Left lung (tissue), 10 donors: ENCODE measurements around the gene TRIM3. TPM values are rescaled to one million over a fixed set of nuclear protein-coding genes. Genes with fewer than 3 reads are reported as not detected.

ENCODE experiments used
- ATAC-seq: fragments of 200-7000 bp; cut with Tn5 transposase; one replicate; pipeline ENCODE4 v1.9.1; 2020; ENCODE audit warnings: moderate library complexity
- DNase-seq, 4 donors: peaks; one replicate each; pipeline ENCODE4 v3.0.0-alpha.2; 2013 to 2020
- H3K27ac ChIP-seq, 2 donors: fragments of 200-600 bp; sonication (generic) in 1 of 2; one replicate each; pipeline versions ENCODE4 v1.5.0 to v1.8.0; 2020 to 2021
- H3K27me3 ChIP-seq, 2 donors: fragments of 200-600 bp; sonication (generic) in 1 of 2; one replicate each; pipeline versions ENCODE4 v1.5.0 to v1.8.0; 2020 to 2021
- H3K36me3 ChIP-seq, 2 donors: fragments of 200-600 bp; sonication (generic) in 1 of 2; one replicate each; pipeline versions ENCODE4 v1.5.0 to v1.8.0; 2020 to 2021
- H3K4me1 ChIP-seq, 2 donors: fragments of 200-600 bp; one replicate each; pipeline ENCODE4 v1.8.0; 2021
- H3K4me3 ChIP-seq, 2 donors: fragments of 200-600 bp; sonication (generic) in 1 of 2; one replicate each; pipeline versions ENCODE4 v1.5.0 to v1.8.0; 2020 to 2021; ENCODE audit warnings: mild to moderate bottlenecking in 1 of 2
- H3K9me3 ChIP-seq, 2 donors: fragments of 200-600 bp; sonication (generic) in 1 of 2; one replicate each; pipeline versions ENCODE4 v1.5.0 to v1.8.0; 2020 to 2021
- intact Hi-C, 2 donors: fragments of 100-400 bp; cut with DNase I; formaldehyde crosslinking; loops; one replicate each; pipeline versions ENCODE4 v1.11.2 to v1.14.2; 2022
- polyA plus RNA-seq, 6 donors: library from polyadenylated mRNA; unstranded; fragments of 120-200 nt; gene quantifications; one replicate each; pipeline ENCODE4 v1.2.1, GENCODE V29; 2013; ENCODE audit not compliant: insufficient read length in 6 of 6
- total RNA-seq, 2 donors: library from RNA; stranded (reverse); fragmentation: NEBNext Ultra II Directional; extraction: Animal tissue kit (Norgen Biotek cat#: 25700); gene quantifications; one replicate each; pipeline ENCODE4 v1.2.1, GENCODE V29; 2021
- TF ChIP-seq, protein P1 (sequence below), 2 donors: fragments of 200-600 bp; sonication (generic) in 1 of 2; IDR thresholded peaks; one replicate each; pipeline versions ENCODE4 v1.5.0 to v1.8.0; 2021; ENCODE audit warnings: antibody characterized with exemption in 2 of 2
- donor health status: DM: no; HTN: yes; CAD: no.
- donor health status: DM: no; HTN: no; CAD: no.

The TRIM3 gene
- total and polyA plus RNA-seq, 8 donors: 20.6 to 35.5 (median 24.5) TPM

DNA sequence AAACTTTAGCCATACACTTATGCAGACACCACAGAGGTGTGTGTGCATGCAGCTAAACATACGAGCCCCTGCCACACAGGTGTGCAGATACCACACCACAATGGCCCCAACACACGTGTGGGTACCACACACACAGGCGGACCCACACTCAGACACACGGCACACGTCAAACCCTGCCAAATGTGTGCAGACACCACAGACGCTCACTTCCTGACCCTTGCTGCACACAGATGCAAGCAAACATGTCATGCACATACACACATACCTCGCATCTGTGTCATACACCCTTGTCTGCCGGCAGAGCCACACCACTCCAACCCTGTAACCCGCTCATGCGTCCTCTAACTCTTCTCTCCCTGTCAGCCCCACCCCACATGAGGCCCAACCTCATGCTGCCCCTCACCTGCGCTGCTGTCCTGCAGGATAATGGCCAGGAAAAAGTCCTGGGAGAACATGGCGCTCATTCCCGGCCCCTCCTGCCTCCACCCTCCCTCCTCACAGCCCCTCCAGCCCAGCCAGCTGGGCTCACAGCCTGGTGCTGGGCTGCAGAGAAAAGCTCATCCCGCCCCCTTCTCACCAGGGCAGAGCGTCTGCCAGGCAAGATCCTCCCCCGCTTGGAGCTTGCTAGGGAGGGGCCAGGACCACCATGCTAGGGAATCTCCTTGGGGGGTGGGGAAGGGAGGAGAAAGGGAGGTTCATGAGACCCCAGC, 69.2 kb downstream of the TRIM3 start:
- TF ChIP-seq, protein P1, sequence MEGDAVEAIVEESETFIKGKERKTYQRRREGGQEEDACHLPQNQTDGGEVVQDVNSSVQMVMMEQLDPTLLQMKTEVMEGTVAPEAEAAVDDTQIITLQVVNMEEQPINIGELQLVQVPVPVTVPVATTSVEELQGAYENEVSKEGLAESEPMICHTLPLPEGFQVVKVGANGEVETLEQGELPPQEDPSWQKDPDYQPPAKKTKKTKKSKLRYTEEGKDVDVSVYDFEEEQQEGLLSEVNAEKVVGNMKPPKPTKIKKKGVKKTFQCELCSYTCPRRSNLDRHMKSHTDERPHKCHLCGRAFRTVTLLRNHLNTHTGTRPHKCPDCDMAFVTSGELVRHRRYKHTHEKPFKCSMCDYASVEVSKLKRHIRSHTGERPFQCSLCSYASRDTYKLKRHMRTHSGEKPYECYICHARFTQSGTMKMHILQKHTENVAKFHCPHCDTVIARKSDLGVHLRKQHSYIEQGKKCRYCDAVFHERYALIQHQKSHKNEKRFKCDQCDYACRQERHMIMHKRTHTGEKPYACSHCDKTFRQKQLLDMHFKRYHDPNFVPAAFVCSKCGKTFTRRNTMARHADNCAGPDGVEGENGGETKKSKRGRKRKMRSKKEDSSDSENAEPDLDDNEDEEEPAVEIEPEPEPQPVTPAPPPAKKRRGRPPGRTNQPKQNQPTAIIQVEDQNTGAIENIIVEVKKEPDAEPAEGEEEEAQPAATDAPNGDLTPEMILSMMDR (IDR thresholded peaks at IDR 0.05): no peak
- H3K36me3 ChIP-seq: peaks cover 0 to 7% of the 10 kb centered on the region in 2 donors
- H3K27me3 ChIP-seq: no peaks in the 10 kb centered on the region
- no peak overlapping the region for H3K4me3 ChIP-seq
- no peak for DNase-seq
- no peaks in the 10 kb centered on the region for H3K4me1 ChIP-seq
- intact Hi-C loops: no loop called here
- no peak overlapping the region for H3K27ac ChIP-seq
- ATAC-seq: no peak
- no peaks in the 10 kb centered on the region for H3K9me3 ChIP-seq

DNA sequence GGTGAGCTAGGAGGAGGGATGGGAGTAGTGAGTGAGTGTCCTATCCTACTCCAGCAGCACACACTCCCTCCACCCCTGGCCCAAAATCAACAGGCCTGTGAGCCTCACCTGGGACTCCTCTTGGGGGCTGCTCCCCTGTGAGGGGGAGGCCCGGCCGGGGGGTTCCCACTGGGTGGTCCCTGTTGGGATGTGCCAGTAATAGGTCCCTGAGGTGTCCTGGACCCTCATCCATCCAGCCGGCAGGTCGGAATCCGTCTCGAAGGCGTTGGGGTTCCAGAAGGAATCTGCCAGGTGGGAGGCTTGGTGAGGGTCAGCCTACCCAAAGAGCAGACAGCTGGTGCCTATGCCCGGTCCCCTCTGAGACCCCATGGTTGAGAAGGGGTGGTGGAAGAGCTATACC, 70.2 kb downstream of the TRIM3 start:
- TF ChIP-seq, protein P1 (IDR thresholded peaks at IDR 0.05): no peak
- H3K4me1 ChIP-seq: no peaks in the 10 kb centered on the region
- DNase-seq (no peak), ATAC-seq (no peak)
- no peak overlapping the region for H3K27ac ChIP-seq
- H3K9me3 ChIP-seq: no peaks in the 10 kb centered on the region
- peaks cover 0 to 7% of the 10 kb centered on the region in 2 donors for H3K36me3 ChIP-seq
- H3K27me3 ChIP-seq: no peaks in the 10 kb centered on the region
- no peak overlapping the region for H3K4me3 ChIP-seq
- intact Hi-C loops: no loop called here

DNA sequence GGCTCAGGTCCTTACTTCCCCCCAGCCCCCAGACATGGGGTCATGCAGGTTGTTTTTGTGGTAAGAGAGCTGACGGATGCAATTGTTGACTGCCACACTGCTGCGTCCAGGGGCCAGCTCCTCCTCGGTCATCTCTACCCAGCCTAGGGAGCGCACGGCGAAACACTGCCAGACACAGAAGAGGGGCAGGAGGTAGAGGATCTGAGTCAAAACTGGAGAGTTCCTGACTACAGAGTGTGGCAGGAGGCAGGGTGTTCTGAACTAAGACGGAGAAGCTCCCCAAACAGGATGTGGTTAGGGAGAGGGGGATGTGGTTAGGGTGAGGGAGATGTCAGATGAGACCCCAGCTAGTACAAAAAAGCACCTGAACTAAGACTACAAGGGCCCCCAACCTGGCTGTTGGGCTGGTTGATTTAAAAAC, 71.2 kb downstream of the TRIM3 start:
- H3K9me3 ChIP-seq: no peaks in the 10 kb centered on the region
- H3K36me3 ChIP-seq: peaks cover 0 to 7% of the 10 kb centered on the region in 2 donors
- DNase-seq: no peak
- H3K27me3 ChIP-seq: no peaks in the 10 kb centered on the region
- TF ChIP-seq, protein P1 (IDR thresholded peaks at IDR 0.05): no peak
- H3K4me1 ChIP-seq: peaks cover 0 to 6% of the 10 kb centered on the region in 2 donors
- intact Hi-C loops: no loop called here
- ATAC-seq: no peak
- no peak overlapping the region for H3K4me3 ChIP-seq
- no peak overlapping the region for H3K27ac ChIP-seq

DNA sequence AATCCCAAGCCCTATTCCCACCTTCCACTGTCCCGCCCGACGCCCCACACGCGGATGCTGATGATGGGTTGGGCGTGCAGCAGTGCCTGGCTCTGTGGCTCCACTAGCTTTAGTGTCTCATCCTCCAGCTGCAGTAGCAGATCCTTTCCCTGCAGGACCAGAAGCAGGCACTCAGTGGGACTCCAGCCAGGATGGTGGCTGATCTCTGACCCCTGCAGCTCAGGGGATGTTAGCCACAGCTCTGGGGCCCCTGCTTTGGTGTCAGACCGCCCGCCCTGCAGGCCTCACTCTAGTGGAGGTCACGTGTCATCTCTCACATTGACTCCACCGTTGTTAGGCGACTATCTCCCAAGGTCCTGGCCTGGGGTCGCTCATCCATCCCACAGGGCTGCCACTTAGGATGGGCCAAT, 71.7 kb downstream of the TRIM3 start:
- peaks cover 0 to 11% of the 10 kb centered on the region in 2 donors for H3K4me1 ChIP-seq
- peaks cover 0 to 7% of the 10 kb centered on the region in 2 donors for H3K36me3 ChIP-seq
- H3K27me3 ChIP-seq: no peaks in the 10 kb centered on the region
- DNase-seq: no peak
- no peaks in the 10 kb centered on the region for H3K9me3 ChIP-seq
- intact Hi-C loops: no loop called here
- no peak overlapping the region for H3K27ac ChIP-seq
- no peak for ATAC-seq
- TF ChIP-seq, protein P1 (IDR thresholded peaks at IDR 0.05): no peak
- H3K4me3 ChIP-seq: no peak overlapping the region

DNA sequence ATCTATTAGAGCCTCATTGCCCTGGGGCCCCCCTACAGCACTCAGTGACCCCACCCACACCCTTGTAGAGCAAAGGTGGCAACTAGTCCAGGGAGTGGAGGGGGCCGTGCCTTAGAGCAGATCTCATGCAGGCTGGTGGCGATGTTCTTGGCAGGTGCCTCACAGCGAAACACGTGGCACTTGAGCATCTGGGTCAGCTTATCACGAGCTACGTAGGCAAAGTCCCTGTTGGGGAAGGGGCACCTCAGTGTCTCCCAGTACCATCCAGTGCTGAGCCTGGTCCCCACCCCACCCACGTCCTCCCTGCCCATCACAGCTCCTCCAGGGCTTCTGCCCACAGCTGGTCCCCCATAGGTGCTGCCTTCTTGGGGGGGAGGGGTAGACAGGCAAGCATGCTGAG, 72.3 kb downstream of the TRIM3 start:
- no peaks in the 10 kb centered on the region for H3K9me3 ChIP-seq
- intact Hi-C loops: no loop called here
- TF ChIP-seq, protein P1 (IDR thresholded peaks at IDR 0.05): no peak
- no peaks in the 10 kb centered on the region for H3K27me3 ChIP-seq
- H3K27ac ChIP-seq: no peak overlapping the region
- H3K36me3 ChIP-seq: peaks cover 0 to 7% of the 10 kb centered on the region in 2 donors
- H3K4me1 ChIP-seq: peaks cover 0 to 12% of the 10 kb centered on the region in 2 donors
- DNase-seq: no peak
- ATAC-seq: no peak
- no peak overlapping the region for H3K4me3 ChIP-seq
